ENCODE data around the gene LSMEM2.
"Not testable (repeated sequence)": the region's sequence is repeated elsewhere in the genome, so short reads cannot be mapped to it uniquely, and the experiment has no call there.

The LSMEM2 gene

DNA sequence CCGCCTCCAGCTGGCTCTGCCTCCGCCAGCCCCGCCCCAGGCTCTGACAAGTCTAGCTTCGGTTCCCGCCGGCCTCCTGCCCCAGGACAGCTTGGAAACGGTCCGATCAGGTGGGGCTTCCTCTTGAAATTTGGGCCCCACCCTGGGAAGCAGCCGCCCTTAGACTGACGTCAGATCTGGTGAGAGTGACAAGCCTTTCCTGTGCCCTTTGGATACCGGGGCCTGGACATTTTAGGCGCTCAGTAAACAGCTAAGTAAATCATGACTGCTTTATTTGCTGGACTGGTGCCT lies 20.7 kb downstream of the LSMEM2 start:
- Histone ChIP-seq H3K36me3 (ENCODE audit: control insufficient read depth, insufficient read depth, low read length) (no peaks in the 10 kb centered on the region), H3K4me1 (ENCODE audit: control insufficient read depth, insufficient read depth, low read length) (peaks cover 57% of the 10 kb centered on the region), H3K9me3 (ENCODE audit: control insufficient read depth, low read length) (no peaks in the 10 kb centered on the region), H3K27me3 (ENCODE audit: control insufficient read depth, insufficient read depth, low read length) (no peaks in the 10 kb centered on the region), H3K4me3 (ENCODE audit: low read length) (peak overlapping the region; percentile 5), H3K9ac (ENCODE audit: low read length) (peak overlapping the region; percentile 46)

GRCh38 chr3:50299929-50300680 lies 21.2 kb downstream of the LSMEM2 start:
- Histone ChIP-seq H3K4me1 (ENCODE audit: control insufficient read depth, insufficient read depth, low read length) (peaks cover 57% of the 10 kb centered on the region), H3K4me3 (ENCODE audit: low read length) (peak overlapping the region; percentile 5), H3K27me3 (ENCODE audit: control insufficient read depth, insufficient read depth, low read length) (no peaks in the 10 kb centered on the region), H3K36me3 (ENCODE audit: control insufficient read depth, insufficient read depth, low read length) (no peaks in the 10 kb centered on the region), H3K9ac (ENCODE audit: low read length) (peak overlapping the region; percentile 46), H3K9me3 (ENCODE audit: control insufficient read depth, low read length) (no peaks in the 10 kb centered on the region)

DNA sequence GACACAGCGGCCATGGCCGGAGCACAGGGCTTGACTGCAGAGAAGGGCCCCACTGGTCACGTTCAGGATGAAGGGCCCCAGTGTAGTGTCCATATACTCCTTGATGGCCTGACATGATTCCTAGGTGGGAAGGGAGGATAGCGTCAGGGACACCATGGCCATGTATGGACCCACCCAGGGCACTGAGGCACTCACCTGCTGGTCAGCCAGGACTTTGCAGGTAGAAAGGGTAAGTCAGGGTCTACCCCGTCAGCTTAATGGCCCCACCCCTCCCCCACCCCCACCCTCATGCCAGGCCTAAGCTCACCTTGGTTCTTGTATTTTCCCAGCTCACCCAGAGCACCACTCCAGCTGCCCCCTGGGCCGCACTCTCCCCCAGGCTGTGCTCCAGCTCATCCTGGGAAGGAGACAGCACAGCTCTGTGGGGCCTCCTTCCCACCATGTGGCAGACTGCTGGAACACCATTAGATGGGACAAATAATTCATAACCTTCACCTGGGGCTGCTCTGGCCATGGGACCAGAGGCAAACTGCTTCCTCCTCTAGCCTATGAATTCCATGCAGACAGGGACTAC lies 21.9 kb downstream of the LSMEM2 start:
- no peak overlapping the region for H3K4me3 ChIP-seq (ENCODE audit: low read length)
- H3K27me3 ChIP-seq (ENCODE audit: control insufficient read depth, insufficient read depth, low read length): no peaks in the 10 kb centered on the region
- H3K36me3 ChIP-seq (ENCODE audit: control insufficient read depth, insufficient read depth, low read length): no peaks in the 10 kb centered on the region
- H3K9me3 ChIP-seq (ENCODE audit: control insufficient read depth, low read length): no peaks in the 10 kb centered on the region
- H3K4me1 ChIP-seq (ENCODE audit: control insufficient read depth, insufficient read depth, low read length): peaks cover 57% of the 10 kb centered on the region
- H3K9ac ChIP-seq (ENCODE audit: low read length): peak overlapping the region; percentile 46

- peaks cover 55% of the 10 kb centered on the region for H3K4me1 ChIP-seq (ENCODE audit: control insufficient read depth, insufficient read depth, low read length)
- peak overlapping the region; percentile 85 for H3K9ac ChIP-seq (ENCODE audit: low read length)
- H3K4me3 ChIP-seq (ENCODE audit: low read length): peak overlapping the region; percentile 62
- H3K27me3 ChIP-seq (ENCODE audit: control insufficient read depth, insufficient read depth, low read length): no peaks in the 10 kb centered on the region
- H3K36me3 ChIP-seq (ENCODE audit: control insufficient read depth, insufficient read depth, low read length): no peaks in the 10 kb centered on the region
- H3K9me3 ChIP-seq (ENCODE audit: control insufficient read depth, low read length): no peaks in the 10 kb centered on the region
Observed at GRCh38 chr3:50302095-50303012, 23.5 kb downstream of the LSMEM2 start.

DNA sequence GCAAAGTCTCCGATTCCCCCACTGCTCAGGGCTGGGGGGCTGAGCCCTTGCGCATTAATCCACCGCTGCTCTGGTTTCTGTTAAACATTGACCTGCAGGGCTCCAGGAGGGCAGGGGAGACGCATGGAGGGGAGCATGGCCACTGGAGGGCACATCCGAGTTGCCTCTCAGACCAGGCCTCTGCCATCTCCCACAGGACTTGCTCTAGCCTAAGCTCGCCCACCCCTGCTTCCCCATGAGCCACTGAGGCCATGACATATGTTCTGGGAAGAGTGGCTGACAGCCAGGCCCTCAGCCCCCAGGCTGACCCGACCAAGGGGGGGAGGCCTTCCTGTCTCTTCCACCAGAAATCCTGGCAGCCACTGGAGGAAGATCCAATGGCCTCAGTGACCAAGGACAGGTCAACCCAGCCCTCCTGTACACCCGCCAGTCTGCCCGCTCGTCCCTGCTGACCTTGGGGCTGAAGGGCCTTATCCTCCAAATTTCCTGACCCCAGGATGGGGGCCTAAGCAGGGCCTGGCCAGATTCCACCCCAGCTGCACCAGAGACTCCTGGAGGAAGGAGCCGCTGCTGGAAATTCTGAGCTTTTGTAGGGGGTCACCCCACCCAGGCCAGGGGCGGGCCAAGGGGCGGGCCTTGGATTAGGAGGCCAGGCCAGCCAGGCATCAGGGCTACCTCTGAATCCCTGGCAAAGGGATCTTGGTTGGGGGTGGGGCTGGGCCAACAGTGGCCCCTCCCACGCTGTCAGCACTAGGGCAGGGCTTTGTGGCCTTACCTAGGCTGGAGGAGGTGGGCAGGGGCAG lies 24.3 kb downstream of the LSMEM2 start, which contains the start of gene HYAL1:
Gene HYAL1 (minus strand): TSS at position 562 of the 803 bp plus-strand sequence. CDS start 618 bp downstream, outside the sequence.
- peak within 1 kb of the TSS; percentile 62 for H3K4me3 ChIP-seq (ENCODE audit: low read length)
- no peaks in the 10 kb centered on the region for H3K9me3 ChIP-seq (ENCODE audit: control insufficient read depth, low read length)
- peak within 1 kb of the TSS; percentile 85 for H3K9ac ChIP-seq (ENCODE audit: low read length)
- no peaks in the 10 kb centered on the region for H3K27me3 ChIP-seq (ENCODE audit: control insufficient read depth, insufficient read depth, low read length)
- H3K36me3 ChIP-seq (ENCODE audit: control insufficient read depth, insufficient read depth, low read length): no peaks in the 10 kb centered on the region
- peaks cover 46% of the 10 kb centered on the region for H3K4me1 ChIP-seq (ENCODE audit: control insufficient read depth, insufficient read depth, low read length)

GRCh38 chr3:50304601-50305000 lies 25.7 kb downstream of the LSMEM2 start:
- Histone ChIP-seq H3K9ac (ENCODE audit: low read length) (no peak overlapping the region), H3K9me3 (ENCODE audit: control insufficient read depth, low read length) (no peaks in the 10 kb centered on the region), H3K4me3 (ENCODE audit: low read length) (no peak overlapping the region), H3K4me1 (ENCODE audit: control insufficient read depth, insufficient read depth, low read length) (peaks cover 39% of the 10 kb centered on the region), H3K36me3 (ENCODE audit: control insufficient read depth, insufficient read depth, low read length) (no peaks in the 10 kb centered on the region), H3K27me3 (ENCODE audit: control insufficient read depth, insufficient read depth, low read length) (no peaks in the 10 kb centered on the region)

DNA sequence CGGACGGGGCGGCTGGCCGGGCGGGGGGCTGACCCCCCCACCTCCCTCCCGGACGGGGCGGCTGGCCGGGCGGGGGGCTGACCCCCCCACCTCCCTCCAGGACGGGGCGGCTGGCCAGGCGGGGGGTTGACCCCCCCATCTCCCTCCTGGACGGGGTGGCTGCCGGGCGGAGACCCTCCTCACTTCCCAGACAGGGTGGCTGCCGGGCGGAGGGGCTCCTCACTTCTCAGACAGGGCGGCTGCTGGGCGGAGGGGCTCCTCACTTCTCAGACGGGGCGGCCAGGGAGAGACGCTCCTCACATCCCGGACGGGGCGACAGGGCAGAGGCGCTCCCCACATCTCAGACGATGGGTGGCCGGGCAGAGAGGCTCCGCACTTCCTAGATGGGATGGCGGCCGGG lies 33.2 kb downstream of the LSMEM2 start:
- not testable (repeated sequence) for H3K9ac ChIP-seq (ENCODE audit: low read length); H3K4me3 ChIP-seq (ENCODE audit: low read length); H3K36me3 ChIP-seq (ENCODE audit: control insufficient read depth, insufficient read depth, low read length); H3K27me3 ChIP-seq (ENCODE audit: control insufficient read depth, insufficient read depth, low read length); H3K9me3 ChIP-seq (ENCODE audit: control insufficient read depth, low read length)
- H3K4me1 ChIP-seq (ENCODE audit: control insufficient read depth, insufficient read depth, low read length): peaks cover 39% of the 10 kb centered on the region

GRCh38 chr3:50314342-50314741 lies 35.5 kb downstream of the LSMEM2 start:
- peaks cover 14% of the 10 kb centered on the region for H3K36me3 ChIP-seq (ENCODE audit: control insufficient read depth, insufficient read depth, low read length)
- H3K27me3 ChIP-seq (ENCODE audit: control insufficient read depth, insufficient read depth, low read length): no peaks in the 10 kb centered on the region
- peaks cover 62% of the 10 kb centered on the region for H3K4me1 ChIP-seq (ENCODE audit: control insufficient read depth, insufficient read depth, low read length)
- no peak overlapping the region for H3K9ac ChIP-seq (ENCODE audit: low read length)
- no peaks in the 10 kb centered on the region for H3K9me3 ChIP-seq (ENCODE audit: control insufficient read depth, low read length)
- H3K4me3 ChIP-seq (ENCODE audit: low read length): no peak overlapping the region

- H3K9ac ChIP-seq (ENCODE audit: low read length): no peak overlapping the region
- no peak overlapping the region for H3K4me3 ChIP-seq (ENCODE audit: low read length)
- H3K36me3 ChIP-seq (ENCODE audit: control insufficient read depth, insufficient read depth, low read length): peaks cover 14% of the 10 kb centered on the region
- H3K27me3 ChIP-seq (ENCODE audit: control insufficient read depth, insufficient read depth, low read length): no peaks in the 10 kb centered on the region
- H3K9me3 ChIP-seq (ENCODE audit: control insufficient read depth, low read length): no peaks in the 10 kb centered on the region
- peaks cover 63% of the 10 kb centered on the region for H3K4me1 ChIP-seq (ENCODE audit: control insufficient read depth, insufficient read depth, low read length)
Observed at GRCh38 chr3:50314816-50315215, 35.9 kb downstream of the LSMEM2 start.

- Histone ChIP-seq H3K9ac (ENCODE audit: low read length) (peak overlapping the region; percentile 64), H3K36me3 (ENCODE audit: control insufficient read depth, insufficient read depth, low read length) (peaks cover 14% of the 10 kb centered on the region), H3K4me1 (ENCODE audit: control insufficient read depth, insufficient read depth, low read length) (peaks cover 71% of the 10 kb centered on the region), H3K4me3 (ENCODE audit: low read length) (no peak overlapping the region), H3K9me3 (ENCODE audit: control insufficient read depth, low read length) (no peaks in the 10 kb centered on the region), H3K27me3 (ENCODE audit: control insufficient read depth, insufficient read depth, low read length) (no peaks in the 10 kb centered on the region)
Observed at GRCh38 chr3:50316657-50317242, 37.9 kb downstream of the LSMEM2 start.

- Histone ChIP-seq H3K9ac (ENCODE audit: low read length) (peak overlapping the region; percentile 64), H3K4me1 (ENCODE audit: control insufficient read depth, insufficient read depth, low read length) (peaks cover 77% of the 10 kb centered on the region), H3K36me3 (ENCODE audit: control insufficient read depth, insufficient read depth, low read length) (peaks cover 14% of the 10 kb centered on the region)
Observed at GRCh38 chr3:50317300-50317699, 38.4 kb downstream of the LSMEM2 start.

More at GRCh38 chr3:50317300-50317699, 38.4 kb downstream of the LSMEM2 start:
- Histone ChIP-seq H3K9me3 (ENCODE audit: control insufficient read depth, low read length) (no peaks in the 10 kb centered on the region), H3K4me3 (ENCODE audit: low read length) (no peak overlapping the region), H3K27me3 (ENCODE audit: control insufficient read depth, insufficient read depth, low read length) (no peaks in the 10 kb centered on the region)
